ENCODE results near the gene ELFN2.

The ELFN2 gene

DNA sequence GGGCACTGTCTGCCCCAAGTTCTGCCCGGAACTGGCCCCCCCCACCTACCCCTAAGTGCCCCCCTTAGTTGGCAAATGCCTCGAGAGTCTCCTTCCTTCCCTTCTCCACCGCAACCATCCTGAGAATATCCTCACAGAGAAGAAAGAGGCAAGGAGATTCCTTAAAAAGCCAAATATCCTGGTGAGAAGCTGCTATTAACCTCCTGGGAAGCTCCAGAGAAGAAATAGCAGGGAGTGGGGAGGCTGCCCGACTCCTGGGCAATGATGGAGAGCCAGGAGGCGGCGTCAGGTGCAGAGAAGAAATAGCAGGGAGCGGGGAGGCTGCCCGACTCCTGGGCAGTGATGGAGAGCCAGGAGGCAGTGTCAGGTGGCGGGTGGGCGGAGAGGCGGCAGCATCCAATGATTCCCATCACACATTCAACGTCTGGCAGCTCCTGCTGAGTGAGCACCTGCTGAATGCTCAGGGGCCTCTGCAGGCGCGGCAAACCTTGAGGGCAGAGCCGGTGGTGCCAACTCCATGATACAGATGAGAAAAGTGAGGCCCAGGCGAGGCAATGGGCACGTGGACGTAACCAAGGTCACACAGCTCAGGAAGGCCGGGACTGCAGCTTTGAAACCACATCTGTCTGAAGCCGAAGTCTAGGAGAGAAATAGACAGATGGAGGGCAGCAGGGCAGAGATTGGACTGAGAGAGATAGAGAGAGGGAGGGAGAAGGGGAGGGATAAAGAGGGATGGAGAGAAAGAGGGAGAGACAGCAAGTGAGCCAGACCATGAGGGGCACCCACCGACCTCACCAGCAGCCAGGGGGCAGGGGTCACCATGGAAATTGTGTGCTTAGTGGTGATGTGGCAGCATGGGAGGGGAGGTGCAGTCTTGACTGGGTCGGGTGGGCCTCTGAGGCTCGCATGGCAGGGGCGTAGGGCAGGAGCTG is 86.7 kb downstream of the ELFN2 start:
- no peaks in the 10 kb centered on the region for H3K4me1 ChIP-seq (ENCODE audit: control insufficient read depth, insufficient read depth, low read length)
- no peak overlapping the region for H3K9ac ChIP-seq (ENCODE audit: low read length)
- no peak overlapping the region for H3K27ac ChIP-seq (ENCODE audit: low read depth, low read length)
- H3K36me3 ChIP-seq (ENCODE audit: control insufficient read depth, insufficient read depth, low read length), result no peaks in the 10 kb centered on the region
- H3K27me3 ChIP-seq (ENCODE audit: control insufficient read depth, insufficient read depth, low read length), result peaks cover 13% of the 10 kb centered on the region
- H3K4me3 ChIP-seq (ENCODE audit: low read length), result no peak overlapping the region

DNA sequence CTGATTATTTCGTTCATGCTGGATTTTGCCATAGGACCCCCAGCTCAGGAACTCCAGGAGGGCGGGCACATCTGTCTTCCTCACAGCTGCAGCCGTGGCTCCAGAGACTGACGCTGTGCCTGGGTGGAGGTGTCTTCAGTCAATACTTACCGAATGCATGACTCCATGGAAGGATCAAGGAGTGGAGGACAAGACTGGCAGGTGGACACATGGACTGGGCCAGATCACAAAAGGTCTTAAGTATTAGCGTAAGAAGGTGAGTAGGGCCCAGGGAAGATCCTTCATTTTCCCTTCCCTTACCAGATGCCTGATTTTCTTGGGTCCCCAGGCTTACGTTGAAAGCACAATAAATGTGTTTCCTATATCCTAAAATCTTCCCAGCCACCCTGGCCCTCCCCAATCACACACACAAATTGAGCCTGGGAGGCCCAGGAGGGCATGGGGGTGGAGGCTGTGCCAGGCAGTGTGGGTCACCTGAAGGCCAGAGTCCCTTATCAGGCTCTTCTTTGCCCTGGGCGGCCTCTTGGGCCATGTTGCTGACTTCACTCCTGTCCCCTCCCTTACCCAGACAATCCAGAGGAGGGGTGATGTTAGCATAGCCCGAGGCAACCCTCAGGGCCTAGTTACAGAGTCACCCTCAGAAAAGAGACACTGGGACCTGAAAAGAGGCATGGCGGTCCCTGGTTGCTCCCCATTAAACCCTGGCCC is 88.6 kb downstream of the ELFN2 start:
- Histone ChIP-seq H3K27ac (ENCODE audit: low read depth, low read length) (no peak overlapping the region), H3K36me3 (ENCODE audit: control insufficient read depth, insufficient read depth, low read length) (no peaks in the 10 kb centered on the region), H3K4me1 (ENCODE audit: control insufficient read depth, insufficient read depth, low read length) (no peaks in the 10 kb centered on the region), H3K9ac (ENCODE audit: low read length) (no peak overlapping the region), H3K27me3 (ENCODE audit: control insufficient read depth, insufficient read depth, low read length) (peaks cover 24% of the 10 kb centered on the region), H3K4me3 (ENCODE audit: low read length) (no peak overlapping the region)

DNA sequence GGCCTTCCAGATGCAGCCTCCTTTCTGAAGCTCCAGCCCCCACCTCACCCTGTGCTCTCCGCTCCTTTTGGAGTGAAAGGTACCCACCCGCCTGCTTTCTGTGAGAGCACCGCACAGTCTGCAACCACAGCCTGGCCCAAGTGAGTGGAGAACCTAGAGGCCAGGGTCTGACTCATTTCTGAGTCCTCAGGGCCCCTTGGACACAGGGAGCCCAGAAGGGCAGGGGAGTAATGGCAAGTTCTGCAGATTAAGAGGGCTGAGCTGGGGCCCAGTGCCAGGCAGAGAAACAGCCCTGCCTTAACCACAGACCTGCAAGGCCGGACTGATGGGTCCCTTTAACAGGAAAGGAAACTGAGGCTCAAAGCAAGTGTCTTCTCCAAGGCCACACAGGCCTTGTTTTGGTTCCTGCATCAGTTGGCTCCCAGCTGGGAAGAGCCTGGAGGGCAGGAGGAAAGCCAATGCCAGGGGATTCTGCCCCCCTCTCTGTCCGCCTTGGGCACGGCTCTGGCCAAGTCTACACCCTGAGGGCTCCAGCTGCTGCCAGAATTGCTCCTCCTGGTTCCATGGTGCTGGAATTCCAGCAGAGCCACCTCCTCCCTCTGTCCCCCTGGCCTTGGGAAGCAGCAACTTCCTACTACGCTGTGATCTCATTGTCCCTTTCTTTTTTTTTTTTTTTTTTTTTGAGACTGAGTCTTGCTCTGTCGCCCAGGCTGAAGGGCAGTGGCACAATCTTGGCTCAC is 89.9 kb downstream of the ELFN2 start:
- H3K4me1 ChIP-seq (ENCODE audit: control insufficient read depth, insufficient read depth, low read length), result no peaks in the 10 kb centered on the region
- no peak overlapping the region for H3K4me3 ChIP-seq (ENCODE audit: low read length)
- H3K27ac ChIP-seq (ENCODE audit: low read depth, low read length), result no peak overlapping the region
- H3K9ac ChIP-seq (ENCODE audit: low read length), result no peak overlapping the region
- H3K27me3 ChIP-seq (ENCODE audit: control insufficient read depth, insufficient read depth, low read length), result peaks cover 28% of the 10 kb centered on the region
- H3K36me3 ChIP-seq (ENCODE audit: control insufficient read depth, insufficient read depth, low read length), result no peaks in the 10 kb centered on the region

DNA sequence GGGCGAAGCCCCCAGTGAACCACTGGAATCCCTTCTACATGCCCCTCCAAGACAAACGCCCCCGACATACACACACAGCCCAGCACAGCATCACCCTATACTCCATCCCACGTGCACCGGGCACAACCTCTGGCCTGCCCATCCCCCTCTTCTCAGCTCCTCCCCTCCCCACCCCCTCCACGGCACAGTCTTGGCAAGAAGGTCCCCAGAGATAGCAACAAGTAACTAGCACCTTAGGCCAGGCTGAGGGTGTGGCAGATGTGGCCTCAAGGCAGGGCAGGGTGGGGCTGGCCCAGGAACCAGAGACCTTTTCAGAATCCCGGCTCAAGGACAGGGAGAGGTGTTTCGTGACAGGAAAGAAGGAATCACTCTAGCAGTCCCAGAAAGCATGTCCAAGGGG is 90.7 kb downstream of the ELFN2 start:
- peaks cover 30% of the 10 kb centered on the region for H3K27me3 ChIP-seq (ENCODE audit: control insufficient read depth, insufficient read depth, low read length)
- no peaks in the 10 kb centered on the region for H3K4me1 ChIP-seq (ENCODE audit: control insufficient read depth, insufficient read depth, low read length)
- H3K27ac ChIP-seq (ENCODE audit: low read depth, low read length), result no peak overlapping the region
- no peak overlapping the region for H3K4me3 ChIP-seq (ENCODE audit: low read length)
- H3K36me3 ChIP-seq (ENCODE audit: control insufficient read depth, insufficient read depth, low read length), result no peaks in the 10 kb centered on the region
- H3K9ac ChIP-seq (ENCODE audit: low read length), result no peak overlapping the region

DNA sequence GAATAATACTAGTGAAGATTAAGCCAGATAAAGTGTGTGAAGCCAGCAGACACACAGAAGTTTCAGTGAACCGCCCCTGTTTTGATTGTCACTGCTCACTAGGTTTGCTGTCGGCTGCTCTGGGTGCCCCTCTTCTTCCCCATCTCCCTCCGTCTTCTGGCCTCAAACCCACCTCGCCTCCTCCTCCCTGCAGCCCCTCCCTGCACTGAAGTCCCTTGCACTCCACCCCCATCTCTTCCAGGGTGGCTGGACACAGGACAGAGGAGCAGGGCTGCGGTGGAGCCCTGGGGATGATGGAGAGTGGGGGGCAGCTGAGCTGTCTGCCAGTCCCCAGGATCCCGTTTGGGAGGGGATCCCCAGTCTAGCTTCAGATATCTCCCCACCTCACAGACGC is 91.5 kb downstream of the ELFN2 start:
- Histone ChIP-seq H3K9ac (ENCODE audit: low read length) (no peak overlapping the region), H3K27me3 (ENCODE audit: control insufficient read depth, insufficient read depth, low read length) (peaks cover 33% of the 10 kb centered on the region), H3K27ac (ENCODE audit: low read depth, low read length) (no peak overlapping the region), H3K36me3 (ENCODE audit: control insufficient read depth, insufficient read depth, low read length) (no peaks in the 10 kb centered on the region), H3K4me3 (ENCODE audit: low read length) (no peak overlapping the region), H3K4me1 (ENCODE audit: control insufficient read depth, insufficient read depth, low read length) (no peaks in the 10 kb centered on the region)

DNA sequence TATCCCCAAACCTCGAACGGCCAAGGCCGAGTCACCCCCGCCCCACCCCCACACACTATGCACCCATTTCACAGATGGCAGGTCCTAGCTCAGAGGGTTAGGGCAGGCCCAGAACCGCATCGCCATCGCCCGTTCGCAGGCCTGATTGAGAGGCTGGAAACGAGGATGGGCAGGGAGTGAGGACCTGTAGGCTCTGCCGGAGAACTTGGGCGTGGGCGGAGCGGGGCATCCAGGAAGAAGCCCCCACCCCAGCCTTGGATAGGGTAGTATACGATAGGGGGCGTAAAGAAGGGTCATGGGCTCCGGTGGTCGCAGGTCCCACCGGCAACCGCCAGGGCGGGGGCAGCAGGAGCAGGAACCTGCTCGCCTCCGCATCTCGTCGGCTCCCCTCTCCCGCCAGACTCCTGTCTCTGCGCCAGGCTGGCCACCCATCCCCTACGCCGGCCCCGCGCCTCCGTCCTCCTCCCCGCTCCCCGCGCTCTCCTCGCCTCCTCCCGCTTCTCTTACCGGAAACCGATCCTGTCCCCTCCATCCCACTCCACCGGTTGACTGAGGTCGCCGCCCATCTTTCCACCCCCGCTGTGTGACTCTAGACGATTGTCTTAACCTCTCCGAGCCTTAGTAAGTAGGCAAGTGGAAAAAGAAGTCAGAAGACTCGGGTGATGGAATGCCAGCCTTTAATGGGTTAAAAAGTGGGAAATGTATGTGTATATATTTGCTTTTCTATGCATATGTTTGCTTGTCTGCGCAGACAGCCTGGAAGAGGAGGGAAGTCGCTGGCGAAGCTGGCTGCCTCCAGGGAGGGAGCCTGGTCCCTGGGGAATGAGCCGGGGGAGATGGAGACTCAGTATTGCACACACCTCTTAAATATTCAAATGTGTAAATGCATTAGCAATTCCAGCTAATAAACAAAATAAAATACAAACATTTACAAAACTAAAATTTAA is 92.1 kb downstream of the ELFN2 start:
- no peaks in the 10 kb centered on the region for H3K36me3 ChIP-seq (ENCODE audit: control insufficient read depth, insufficient read depth, low read length)
- peaks cover 34% of the 10 kb centered on the region for H3K27me3 ChIP-seq (ENCODE audit: control insufficient read depth, insufficient read depth, low read length)
- H3K4me1 ChIP-seq (ENCODE audit: control insufficient read depth, insufficient read depth, low read length), result no peaks in the 10 kb centered on the region
- H3K4me3 ChIP-seq (ENCODE audit: low read length), result no peak overlapping the region
- no peak overlapping the region for H3K27ac ChIP-seq (ENCODE audit: low read depth, low read length)
- H3K9ac ChIP-seq (ENCODE audit: low read length), result no peak overlapping the region

DNA sequence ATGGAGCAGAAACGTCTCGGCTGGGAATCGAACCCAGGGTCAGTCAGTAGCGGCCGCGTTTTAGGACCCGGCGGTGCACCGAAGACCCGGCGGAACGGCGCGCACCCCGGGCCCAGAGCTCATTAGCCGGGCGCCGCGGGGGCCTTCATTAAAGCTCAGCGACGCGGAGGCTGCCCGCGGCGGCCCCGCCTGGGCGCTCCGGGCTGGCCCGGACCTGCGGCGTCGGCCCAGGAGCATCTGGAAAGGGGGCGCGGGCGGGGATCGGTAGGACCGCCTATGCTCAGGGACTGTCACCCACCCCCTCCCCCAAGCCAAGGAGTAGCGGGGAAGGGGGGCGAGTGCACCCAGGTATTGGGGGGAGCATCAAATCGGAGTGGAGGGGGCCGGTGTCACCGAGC is 92.8 kb downstream of the ELFN2 start:
- Histone ChIP-seq H3K27me3 (ENCODE audit: control insufficient read depth, insufficient read depth, low read length) (peaks cover 40% of the 10 kb centered on the region), H3K36me3 (ENCODE audit: control insufficient read depth, insufficient read depth, low read length) (no peaks in the 10 kb centered on the region), H3K4me1 (ENCODE audit: control insufficient read depth, insufficient read depth, low read length) (no peaks in the 10 kb centered on the region), H3K4me3 (ENCODE audit: low read length) (no peak overlapping the region), H3K27ac (ENCODE audit: low read depth, low read length) (no peak overlapping the region), H3K9ac (ENCODE audit: low read length) (no peak overlapping the region)

DNA sequence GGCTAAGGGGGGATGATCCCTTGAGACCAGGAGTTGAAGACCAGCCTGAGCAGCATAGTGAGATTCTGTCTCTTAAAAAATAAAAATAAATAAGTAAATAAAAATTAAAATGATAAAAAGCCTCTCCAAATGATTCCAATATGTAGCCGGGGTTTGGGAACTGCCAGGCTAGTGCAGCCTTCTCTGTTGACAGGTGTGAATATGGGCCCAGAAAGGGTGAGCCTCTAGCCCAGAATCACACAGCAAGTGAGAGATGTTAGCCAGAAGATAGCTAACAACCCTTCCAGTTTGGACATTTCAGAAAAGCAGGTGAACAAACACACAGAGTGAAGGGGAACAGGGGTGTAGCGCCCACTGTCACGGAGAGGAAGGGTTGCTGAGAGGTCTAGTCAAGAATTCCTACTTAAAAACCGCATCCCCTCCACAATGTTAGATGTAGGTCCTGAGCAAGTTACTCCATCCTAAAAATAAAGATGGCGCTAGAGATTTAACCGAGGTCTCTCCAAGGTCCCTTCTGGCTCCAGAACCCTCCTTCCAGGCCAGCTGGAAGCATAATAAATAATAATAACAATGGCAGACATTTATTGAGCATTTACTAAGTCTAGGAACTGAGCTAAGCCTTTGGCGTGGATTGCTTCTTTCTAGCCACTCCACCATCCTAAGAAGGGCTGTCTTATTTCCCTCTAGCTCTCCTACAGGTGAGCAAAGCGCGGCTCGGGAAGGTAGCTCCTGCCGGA is 93.4 kb downstream of the ELFN2 start:
- no peak overlapping the region for H3K4me3 ChIP-seq (ENCODE audit: low read length)
- H3K4me1 ChIP-seq (ENCODE audit: control insufficient read depth, insufficient read depth, low read length), result no peaks in the 10 kb centered on the region
- H3K27ac ChIP-seq (ENCODE audit: low read depth, low read length), result no peak overlapping the region
- H3K27me3 ChIP-seq (ENCODE audit: control insufficient read depth, insufficient read depth, low read length), result peaks cover 40% of the 10 kb centered on the region
- H3K9ac ChIP-seq (ENCODE audit: low read length), result no peak overlapping the region
- H3K36me3 ChIP-seq (ENCODE audit: control insufficient read depth, insufficient read depth, low read length), result no peaks in the 10 kb centered on the region

DNA sequence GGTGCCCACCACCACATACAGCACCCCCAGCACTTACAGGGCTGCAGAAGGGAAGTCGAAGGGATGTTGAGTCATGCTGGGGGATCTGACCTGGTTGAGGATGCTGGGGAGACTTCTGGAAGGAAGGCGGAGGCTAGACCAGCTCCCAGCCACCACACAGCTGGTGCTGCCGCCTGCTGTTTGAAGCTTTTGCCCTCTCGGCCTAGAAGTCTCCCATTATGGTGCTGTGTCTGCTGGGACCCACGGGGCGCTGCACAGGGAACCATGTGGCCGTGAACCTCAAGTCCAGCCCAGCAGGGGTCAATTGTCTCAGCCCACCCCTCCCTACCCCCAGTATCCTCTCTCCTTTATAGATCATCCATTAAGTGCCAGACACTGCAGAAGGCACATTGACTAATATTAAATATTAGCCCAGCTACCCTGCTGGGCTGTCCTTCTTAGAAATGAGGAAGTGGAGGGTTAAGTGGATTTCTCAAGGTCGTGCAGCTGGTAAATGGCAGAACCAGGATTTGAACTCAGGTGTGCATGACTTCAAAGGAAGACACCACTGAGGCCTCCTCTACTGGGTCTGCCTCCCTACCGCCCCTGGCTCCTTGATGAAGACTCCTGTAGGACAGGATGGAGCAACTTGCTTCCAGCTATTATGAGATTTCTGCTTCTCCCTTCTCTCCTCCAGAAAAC is 95.3 kb downstream of the ELFN2 start:
- H3K9ac ChIP-seq (ENCODE audit: low read length), result no peak overlapping the region
- H3K4me1 ChIP-seq (ENCODE audit: control insufficient read depth, insufficient read depth, low read length), result no peaks in the 10 kb centered on the region
- H3K36me3 ChIP-seq (ENCODE audit: control insufficient read depth, insufficient read depth, low read length), result no peaks in the 10 kb centered on the region
- H3K27me3 ChIP-seq (ENCODE audit: control insufficient read depth, insufficient read depth, low read length), result peaks cover 38% of the 10 kb centered on the region
- no peak overlapping the region for H3K4me3 ChIP-seq (ENCODE audit: low read length)
- no peak overlapping the region for H3K27ac ChIP-seq (ENCODE audit: low read depth, low read length)

DNA sequence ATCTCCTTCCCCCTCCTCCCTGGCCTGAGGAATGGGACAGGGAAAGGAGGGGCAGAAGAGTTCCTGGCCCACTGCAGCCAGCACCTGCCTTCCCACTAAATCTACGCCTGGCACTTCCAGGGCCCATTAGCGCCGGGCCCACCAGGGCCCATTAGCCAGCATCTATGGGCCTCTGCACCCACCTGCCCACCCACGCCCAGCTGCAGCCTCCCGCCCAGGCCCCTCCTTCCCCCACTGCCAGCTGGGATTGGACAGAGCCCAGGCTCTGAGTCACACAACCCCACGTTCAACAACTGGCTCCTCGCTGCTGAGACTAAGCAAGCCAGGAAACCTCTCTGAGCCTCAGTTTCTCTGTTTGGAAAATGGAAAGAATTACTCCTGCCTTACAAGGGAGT is 96.2 kb downstream of the ELFN2 start:
- Histone ChIP-seq H3K27me3 (ENCODE audit: control insufficient read depth, insufficient read depth, low read length) (peaks cover 37% of the 10 kb centered on the region), H3K4me1 (ENCODE audit: control insufficient read depth, insufficient read depth, low read length) (no peaks in the 10 kb centered on the region)

More for the DNA sequence above, 96.2 kb downstream of the ELFN2 start:
- Histone ChIP-seq H3K4me3 (ENCODE audit: low read length) (no peak overlapping the region), H3K9ac (ENCODE audit: low read length) (no peak overlapping the region), H3K36me3 (ENCODE audit: control insufficient read depth, insufficient read depth, low read length) (no peaks in the 10 kb centered on the region), H3K27ac (ENCODE audit: low read depth, low read length) (no peak overlapping the region)

All from rectal smooth muscle tissue (tissue), 1 donor.